AG09309 (cell line): ENCODE data around the gene APOL1.

ENCODE experiments used
- DNase-seq: peaks from one replicate; pipeline ENCODE4 v3.0.0-alpha.2; 2010; ENCODE audit warnings: low read depth
- H3K4me3 ChIP-seq: 2 replicates; pipeline ENCODE4 v1.5.1; 2011; ENCODE audit warnings: mild to moderate bottlenecking, low read depth, low read length, moderate library complexity; ENCODE audit not compliant: control insufficient read depth
- CTCF ChIP-seq: IDR thresholded peaks from 2 replicates; pipeline ENCODE4 v1.5.1; 2011; ENCODE audit warnings: mild to moderate bottlenecking, low read depth, low read length, inconsistent platforms; ENCODE audit not compliant: insufficient read depth, control insufficient read depth; ENCODE audit errors: missing control alignments

APOL1 gene

GRCh38 chr22:36237462-36238372 is 15.2 kb upstream of the APOL1 start:
- H3K4me3 ChIP-seq, result peak overlapping the region; percentile 76
- TF ChIP-seq CTCF, result no peak
- no peak for DNase-seq

GRCh38 chr22:36238373-36239149 is 14.4 kb upstream of the APOL1 start:
- peak overlapping the region; percentile 76 for H3K4me3 ChIP-seq
- no peak for DNase-seq
- TF ChIP-seq CTCF, result no peak

GRCh38 chr22:36239150-36239400 is 13.9 kb upstream of the APOL1 start:
- peak overlapping the region; percentile 76 for H3K4me3 ChIP-seq
- DNase-seq, result no peak
- TF ChIP-seq CTCF, result no peak

GRCh38 chr22:36239401-36240171 is 13.3 kb upstream of the APOL1 start, which contains the start of gene APOL2:
Gene APOL2 (minus strand): TSS chr22:36239527. CDS start chr22:36233162, 6,365 bp downstream.
- peak; percentile 79 for TF ChIP-seq CTCF
- peak within 1 kb of the TSS; percentile 76 for H3K4me3 ChIP-seq

GRCh38 chr22:36243986-36244385 is 8.9 kb upstream of the APOL1 start:
- no peak for DNase-seq
- H3K4me3 ChIP-seq, result no peak overlapping the region
- TF ChIP-seq CTCF, result no peak

More at GRCh38 chr22:36239401-36240171, 13.3 kb upstream of the APOL1 start, which contains the start of gene APOL2:
- peak; percentile 80 for DNase-seq
